ENCODE measurements around the gene RPRD1B. TPM values are rescaled to one million over a fixed set of nuclear protein-coding genes. Genes with fewer than 3 reads are reported as not detected.

RPRD1B gene
- total RNA-seq, 1 donor from 2014 or later, result 25.6 TPM

GRCh38 chr20:38012332-38012731 is 21.2 kb upstream of the RPRD1B start:
- Histone ChIP-seq H3K27ac (no peak overlapping the region), H3K36me3 (peaks cover 69% of the 10 kb centered on the region), H3K4me1 (no peaks in the 10 kb centered on the region), H3K4me3 (no peak overlapping the region), H3K9me3 (no peaks in the 10 kb centered on the region), H3K27me3 (ENCODE audit: low read depth) (no peaks in the 10 kb centered on the region)
- no peak for ATAC-seq
- DNase-seq, result no peak
- intact Hi-C loops (cut with DNase I), result no loop called here
- TF ChIP-seq CTCF (IDR thresholded peaks at IDR 0.05), result no peak

GRCh38 chr20:38013887-38014286 is 19.7 kb upstream of the RPRD1B start:
- no peak for DNase-seq
- intact Hi-C loops (cut with DNase I), result no loop called here
- H3K27me3 ChIP-seq (ENCODE audit: low read depth), result no peaks in the 10 kb centered on the region
- no peak overlapping the region for H3K4me3 ChIP-seq
- no peaks in the 10 kb centered on the region for H3K9me3 ChIP-seq
- H3K4me1 ChIP-seq, result no peaks in the 10 kb centered on the region
- TF ChIP-seq CTCF (IDR thresholded peaks at IDR 0.05), result no peak
- H3K27ac ChIP-seq, result no peak overlapping the region
- peaks cover 69% of the 10 kb centered on the region for H3K36me3 ChIP-seq
- ATAC-seq, result no peak

GRCh38 chr20:38017959-38018358 is 15.6 kb upstream of the RPRD1B start:
- H3K4me1 ChIP-seq, result peaks cover 2% of the 10 kb centered on the region
- DNase-seq (no peak), ATAC-seq (no peak)
- no peaks in the 10 kb centered on the region for H3K27me3 ChIP-seq (ENCODE audit: low read depth)
- intact Hi-C loops (cut with DNase I), result no loop called here
- TF ChIP-seq CTCF (IDR thresholded peaks at IDR 0.05), result no peak
- H3K4me3 ChIP-seq, result no peak overlapping the region
- peaks cover 33% of the 10 kb centered on the region for H3K36me3 ChIP-seq
- H3K9me3 ChIP-seq, result no peaks in the 10 kb centered on the region
- no peak overlapping the region for H3K27ac ChIP-seq

GRCh38 chr20:38018385-38018784 is 15.2 kb upstream of the RPRD1B start:
- Histone ChIP-seq H3K27ac (no peak overlapping the region), H3K36me3 (peaks cover 28% of the 10 kb centered on the region), H3K27me3 (ENCODE audit: low read depth) (no peaks in the 10 kb centered on the region), H3K4me3 (no peak overlapping the region), H3K9me3 (no peaks in the 10 kb centered on the region), H3K4me1 (peaks cover 6% of the 10 kb centered on the region)
- no peak for DNase-seq
- intact Hi-C loops (cut with DNase I), result no loop called here
- no peak for ATAC-seq
- no peak for TF ChIP-seq CTCF (IDR thresholded peaks at IDR 0.05)

GRCh38 chr20:38021087-38021772 is 12.3 kb upstream of the RPRD1B start:
- no peak for DNase-seq
- intact Hi-C loops (cut with DNase I), result no loop called here
- no peak for ATAC-seq
- H3K9me3 ChIP-seq, result no peaks in the 10 kb centered on the region
- no peaks in the 10 kb centered on the region for H3K27me3 ChIP-seq (ENCODE audit: low read depth)
- no peak overlapping the region for H3K27ac ChIP-seq
- no peak for TF ChIP-seq CTCF (IDR thresholded peaks at IDR 0.05)
- H3K4me3 ChIP-seq, result no peak overlapping the region
- H3K4me1 ChIP-seq, result peaks cover 16% of the 10 kb centered on the region
- H3K36me3 ChIP-seq, result peaks cover 12% of the 10 kb centered on the region
